Measurements from ENCODE around the gene ROCK2. TPM values are rescaled to one million over a fixed set of nuclear protein-coding genes. Genes with fewer than 3 reads are reported as not detected.

ROCK2 gene
- total and polyA plus RNA-seq, 7 donors: 12.1 to 84.4 (median 60.8) TPM

DNA sequence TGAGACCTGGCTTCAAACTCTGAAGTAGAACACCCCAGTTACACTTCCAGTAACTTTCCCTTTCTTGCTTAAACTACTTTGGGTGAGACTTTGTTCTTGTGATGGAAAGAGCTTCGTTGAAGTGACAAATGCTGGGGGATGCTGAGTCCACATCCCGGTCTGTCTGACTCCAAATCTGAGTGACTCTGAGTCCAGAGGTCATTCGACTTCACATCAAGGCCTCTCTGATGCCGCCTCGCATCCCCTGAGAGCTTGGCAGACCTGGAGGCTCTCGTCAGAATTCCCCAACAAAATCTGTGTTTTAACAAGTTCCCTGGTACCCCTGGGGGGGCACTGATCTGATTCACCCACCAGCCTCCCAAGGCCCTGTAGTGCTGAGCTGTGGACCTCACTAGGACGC lies 31.6 kb upstream of the ROCK2 start:
- WGBS, 3 donors: 93 to 94% (median 93%) methylated on average over 7 of the region's 7 CpGs
- Histone ChIP-seq H3K36me3 (ENCODE audit: insufficient read depth in 1 of 2, low read depth in 1 of 2) (no peaks in the 10 kb centered on the region), H3K9me3 (no peaks in the 10 kb centered on the region), H3K4me3 (no peak overlapping the region), H3K27me3 (ENCODE audit: insufficient read depth in 3 of 3, low read length in 2 of 3) (no peaks in the 10 kb centered on the region), H3K4me1 (peaks cover 47% of the 10 kb centered on the region), H3K27ac (peak overlapping the region; percentile 86)
- DNase-seq (no peak), ATAC-seq (no peak)
- TF ChIP-seq, protein P1, sequence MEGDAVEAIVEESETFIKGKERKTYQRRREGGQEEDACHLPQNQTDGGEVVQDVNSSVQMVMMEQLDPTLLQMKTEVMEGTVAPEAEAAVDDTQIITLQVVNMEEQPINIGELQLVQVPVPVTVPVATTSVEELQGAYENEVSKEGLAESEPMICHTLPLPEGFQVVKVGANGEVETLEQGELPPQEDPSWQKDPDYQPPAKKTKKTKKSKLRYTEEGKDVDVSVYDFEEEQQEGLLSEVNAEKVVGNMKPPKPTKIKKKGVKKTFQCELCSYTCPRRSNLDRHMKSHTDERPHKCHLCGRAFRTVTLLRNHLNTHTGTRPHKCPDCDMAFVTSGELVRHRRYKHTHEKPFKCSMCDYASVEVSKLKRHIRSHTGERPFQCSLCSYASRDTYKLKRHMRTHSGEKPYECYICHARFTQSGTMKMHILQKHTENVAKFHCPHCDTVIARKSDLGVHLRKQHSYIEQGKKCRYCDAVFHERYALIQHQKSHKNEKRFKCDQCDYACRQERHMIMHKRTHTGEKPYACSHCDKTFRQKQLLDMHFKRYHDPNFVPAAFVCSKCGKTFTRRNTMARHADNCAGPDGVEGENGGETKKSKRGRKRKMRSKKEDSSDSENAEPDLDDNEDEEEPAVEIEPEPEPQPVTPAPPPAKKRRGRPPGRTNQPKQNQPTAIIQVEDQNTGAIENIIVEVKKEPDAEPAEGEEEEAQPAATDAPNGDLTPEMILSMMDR (IDR thresholded peaks at IDR 0.05): no peak
- intact Hi-C loops (cut with DNase I): no loop called here

DNA sequence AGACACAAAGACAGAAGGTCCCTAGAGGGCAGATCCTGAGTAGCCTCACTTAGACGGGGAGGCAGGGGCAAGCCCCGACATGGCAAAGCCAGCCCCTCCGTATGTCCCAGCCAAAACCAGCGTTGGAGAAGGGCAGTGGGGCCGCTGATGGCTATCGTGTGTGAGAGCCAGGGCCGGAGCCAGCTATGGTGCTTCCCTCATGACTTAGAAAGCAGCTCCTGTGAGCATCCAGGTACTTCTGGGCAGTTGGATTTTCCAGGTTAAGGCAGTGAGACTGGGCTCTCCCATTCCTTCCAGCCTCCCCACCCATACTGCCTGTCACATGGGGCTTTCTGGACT lies 31.2 kb upstream of the ROCK2 start:
- intact Hi-C loops (cut with DNase I): no loop called here
- WGBS, 3 donors: 44 to 70% (median 65%) methylated on average over 7 of the region's 7 CpGs
- H3K9me3 ChIP-seq: no peaks in the 10 kb centered on the region
- H3K27ac ChIP-seq: peak overlapping the region; percentile 86
- no peak for DNase-seq
- no peak overlapping the region for H3K4me3 ChIP-seq
- H3K27me3 ChIP-seq (ENCODE audit: insufficient read depth in 3 of 3, low read length in 2 of 3): no peaks in the 10 kb centered on the region
- TF ChIP-seq, protein P1 (IDR thresholded peaks at IDR 0.05): no peak
- H3K4me1 ChIP-seq: peaks cover 51% of the 10 kb centered on the region
- H3K36me3 ChIP-seq (ENCODE audit: insufficient read depth in 1 of 2, low read depth in 1 of 2): no peaks in the 10 kb centered on the region
- ATAC-seq: no peak

DNA sequence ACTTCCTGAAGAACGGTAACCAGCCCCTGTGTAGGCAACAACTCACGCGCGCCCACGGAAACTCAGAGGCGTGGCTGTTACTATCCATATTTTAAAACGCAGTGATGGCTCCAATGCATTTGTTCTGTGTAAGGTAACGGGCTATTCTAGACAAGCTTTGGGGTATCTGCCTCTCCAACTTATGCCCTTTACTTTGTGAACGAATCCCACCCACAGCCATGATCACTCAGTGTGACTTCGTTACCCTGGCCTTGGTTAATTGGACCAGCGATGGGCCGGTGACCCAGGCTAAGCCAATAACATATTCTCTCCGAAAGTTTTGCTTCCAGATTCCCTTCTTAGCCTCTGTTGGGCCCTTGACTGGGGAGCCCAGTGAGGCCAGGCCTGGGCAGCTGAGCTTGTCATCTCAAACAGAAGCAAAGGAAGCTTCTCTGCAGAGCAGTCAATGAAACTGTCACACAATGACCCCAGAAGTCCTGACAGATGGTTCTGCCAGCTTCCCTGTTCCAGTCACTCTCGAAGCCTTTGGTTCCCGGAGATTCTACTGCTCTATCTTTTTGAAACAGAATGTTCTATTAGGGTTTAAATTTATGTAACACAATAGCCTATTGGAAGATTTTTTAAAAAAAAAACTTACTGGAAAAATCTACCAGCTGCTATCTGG lies 30.7 kb upstream of the ROCK2 start:
- ATAC-seq (no peak), DNase-seq (no peak)
- intact Hi-C loops (cut with DNase I): no loop called here
- WGBS, 3 donors: 65 to 75% (median 66%) methylated on average over 15 of the region's 15 CpGs
- TF ChIP-seq, protein P1 (IDR thresholded peaks at IDR 0.05): no peak
- Histone ChIP-seq H3K4me1 (peaks cover 54% of the 10 kb centered on the region), H3K27ac (peak overlapping the region; percentile 86), H3K27me3 (ENCODE audit: insufficient read depth in 3 of 3, low read length in 2 of 3) (no peaks in the 10 kb centered on the region), H3K36me3 (ENCODE audit: insufficient read depth in 1 of 2, low read depth in 1 of 2) (no peaks in the 10 kb centered on the region), H3K4me3 (peak overlapping the region; percentile 31), H3K9me3 (no peaks in the 10 kb centered on the region)

DNA sequence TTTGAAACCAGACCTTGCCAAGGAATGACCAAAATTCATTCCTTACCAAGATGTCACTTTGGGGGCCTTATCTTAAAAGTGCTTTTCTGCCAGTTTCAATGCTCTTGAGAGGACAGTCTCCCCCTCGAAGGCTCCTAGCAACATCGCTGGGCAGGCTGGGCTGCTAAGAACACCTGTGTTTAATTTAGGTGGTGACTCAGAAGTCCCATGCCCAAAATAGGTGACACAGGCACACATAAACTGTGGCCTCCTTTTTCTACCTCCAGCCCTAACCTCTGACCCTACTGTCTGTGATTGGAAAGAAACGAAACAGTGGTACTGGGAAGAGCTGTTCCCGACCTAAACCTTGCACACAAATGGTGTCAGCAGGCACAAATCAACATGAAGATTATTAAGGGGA lies 28.7 kb upstream of the ROCK2 start:
- TF ChIP-seq, protein P1 (IDR thresholded peaks at IDR 0.05): no peak
- ATAC-seq (peak; percentile 39 to 72 (median 56)), DNase-seq (no peak)
- H3K27ac ChIP-seq: peak overlapping the region; percentile 86
- H3K4me1 ChIP-seq: peaks cover 74% of the 10 kb centered on the region
- 36 to 71% (median 48%) methylated on average over 4 of the region's 4 CpGs for WGBS, 3 donors
- H3K27me3 ChIP-seq (ENCODE audit: insufficient read depth in 3 of 3, low read length in 2 of 3): no peaks in the 10 kb centered on the region
- no peaks in the 10 kb centered on the region for H3K9me3 ChIP-seq
- no peaks in the 10 kb centered on the region for H3K36me3 ChIP-seq (ENCODE audit: insufficient read depth in 1 of 2, low read depth in 1 of 2)
- intact Hi-C loops (cut with DNase I): no loop called here
- no peak overlapping the region for H3K4me3 ChIP-seq
